Right ventricle myocardium superior (tissue), 1 donor: ENCODE measurements around the gene SRMS. TPM values are rescaled to one million over a fixed set of nuclear protein-coding genes. Genes with fewer than 3 reads are reported as not detected.

Experiments
- total RNA-seq: library from RNA; stranded (reverse); fragmentation: NEBNext Ultra II Directional; extraction: Animal tissue kit (Norgen Biotek cat#: 25700); gene quantifications from one replicate; pipeline ENCODE4 v1.2.1, GENCODE V29; 2021
- donor health status: DM: no; HTN: yes; CAD: no; lungs with severe emphysema.

SRMS gene
- total RNA-seq, 1 donor from 2014 or later, result not detected

Other genes with a start within 250 kb of the SRMS start
- gene CHRNA4, start 186.4 kb downstream of the SRMS start, total RNA-seq, result 1.5 TPM
- gene KCNQ2, start 75.1 kb downstream of the SRMS start, total RNA-seq, result 0.89 TPM
- gene EEF1A2, start 48.7 kb downstream of the SRMS start, total RNA-seq, result 1,229 TPM
- gene PPDPF, start 27.0 kb downstream of the SRMS start, total RNA-seq, result 246 TPM
- 0.13 TPM for gene PTK6, start 10.4 kb downstream of the SRMS start, total RNA-seq
- 0.11 TPM for gene FNDC11, start 6.4 kb upstream of the SRMS start, total RNA-seq
- gene HELZ2, start 26.5 kb upstream of the SRMS start, total RNA-seq, result 9.7 TPM
- gene GMEB2, start 79.4 kb upstream of the SRMS start, total RNA-seq, result 5.5 TPM
- 4.3 TPM for gene STMN3, start 105.7 kb upstream of the SRMS start, total RNA-seq
- 7.3 TPM for gene RTEL1, start 110.6 kb upstream of the SRMS start, total RNA-seq
- 0.32 TPM for gene TNFRSF6B, start 148.9 kb upstream of the SRMS start, total RNA-seq
- 32.2 TPM for gene ARFRP1, start 160.2 kb upstream of the SRMS start, total RNA-seq
- 16.0 TPM for gene ZGPAT, start 160.3 kb upstream of the SRMS start, total RNA-seq
- 1.6 TPM for gene LIME1, start 188.9 kb upstream of the SRMS start, total RNA-seq
- 95.0 TPM for gene SLC2A4RG, start 192.0 kb upstream of the SRMS start, total RNA-seq